NCI-H226 (cell line): Measurements from ENCODE around the gene SYNGR3.
"Not testable (repeated sequence)": the region's sequence is repeated elsewhere in the genome, so short reads cannot be mapped to it uniquely, and the experiment has no call there.

Experiments
- DNase-seq: peaks from one replicate; pipeline ENCODE4 v3.0.0-alpha.2; 2015

Gene SYNGR3

DNA sequence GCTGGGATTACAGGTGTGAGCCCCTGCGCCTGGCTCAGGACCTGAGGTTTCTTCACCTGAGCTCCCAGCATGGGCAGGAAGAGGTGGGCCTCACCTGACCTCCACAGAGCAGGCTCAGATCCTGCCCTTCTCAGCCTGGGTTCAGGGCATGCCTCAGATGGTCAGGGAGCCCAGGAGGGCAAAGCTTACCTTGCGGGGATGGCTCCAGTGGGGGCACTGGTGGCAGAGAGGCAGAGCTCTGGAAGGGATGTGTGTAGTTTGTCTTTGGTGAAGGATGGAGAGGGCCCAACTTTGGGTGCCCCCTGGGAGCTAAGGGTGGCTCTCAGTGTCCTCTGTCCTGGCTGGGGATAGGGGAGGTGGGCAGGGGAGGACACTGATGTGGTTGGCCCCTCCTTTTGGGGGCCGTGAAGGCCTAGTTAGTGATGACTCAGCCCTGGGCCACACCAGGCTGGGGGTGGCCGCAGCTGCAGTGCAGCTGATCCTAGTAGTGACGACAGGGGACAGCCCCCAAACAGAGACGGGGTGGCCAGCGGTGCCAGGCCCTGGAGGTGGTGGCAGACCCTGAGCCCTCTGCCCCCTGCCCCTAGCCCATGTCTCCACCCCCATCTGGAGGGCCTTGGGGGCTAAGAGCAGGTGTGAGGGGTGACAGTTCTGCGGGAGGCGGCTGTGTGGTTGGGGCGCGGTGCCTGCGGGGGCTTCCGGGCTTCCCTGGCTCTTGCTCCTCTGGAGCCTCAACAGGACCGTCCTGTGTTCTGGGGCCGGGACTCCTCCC is 42.7 kb downstream of the SYNGR3 start:
- DNase-seq, result no peak

DNA sequence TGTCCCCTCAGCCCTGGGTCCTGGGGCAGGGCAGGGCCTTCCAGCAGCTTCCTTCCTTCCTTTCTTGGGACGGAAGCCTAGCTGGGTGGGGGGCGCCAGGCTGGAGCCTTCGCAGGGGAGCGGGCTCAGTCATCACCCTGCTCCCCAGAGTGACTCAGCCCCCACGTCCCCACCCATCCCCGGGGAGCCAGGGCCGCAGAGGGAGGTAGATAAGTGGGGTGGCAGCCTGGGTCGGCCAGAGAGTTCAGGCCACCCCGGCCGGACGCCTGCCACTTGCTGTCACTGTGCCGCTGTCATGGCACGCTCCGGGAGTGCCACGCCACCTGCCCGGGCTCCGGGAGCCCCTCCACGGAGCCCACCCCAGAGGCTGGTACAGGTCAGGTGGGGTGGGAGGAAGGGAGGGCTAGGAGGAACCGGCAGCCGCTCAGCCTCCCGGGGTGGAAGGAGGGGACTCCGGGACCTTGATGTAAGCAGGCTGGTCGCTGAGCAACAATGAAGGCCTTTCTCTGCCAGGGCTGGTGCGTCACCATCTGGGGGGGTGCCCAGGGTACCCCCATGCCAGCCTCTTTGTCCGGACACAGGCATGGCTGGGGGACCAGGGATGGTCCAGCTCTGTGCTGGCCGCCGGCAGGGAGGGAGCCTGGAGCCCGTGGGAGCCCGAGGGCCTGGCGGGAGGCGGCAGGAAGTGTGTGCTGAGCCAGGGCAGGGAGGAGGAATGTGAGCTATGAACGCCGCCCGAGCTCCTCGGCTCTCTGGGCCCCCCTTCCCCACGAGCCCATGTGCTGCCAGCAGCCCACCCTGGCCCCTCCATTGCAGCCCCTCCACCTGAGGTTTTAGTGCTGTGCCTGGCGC is 43.5 kb downstream of the SYNGR3 start:
- peak; percentile 76 for DNase-seq

DNA sequence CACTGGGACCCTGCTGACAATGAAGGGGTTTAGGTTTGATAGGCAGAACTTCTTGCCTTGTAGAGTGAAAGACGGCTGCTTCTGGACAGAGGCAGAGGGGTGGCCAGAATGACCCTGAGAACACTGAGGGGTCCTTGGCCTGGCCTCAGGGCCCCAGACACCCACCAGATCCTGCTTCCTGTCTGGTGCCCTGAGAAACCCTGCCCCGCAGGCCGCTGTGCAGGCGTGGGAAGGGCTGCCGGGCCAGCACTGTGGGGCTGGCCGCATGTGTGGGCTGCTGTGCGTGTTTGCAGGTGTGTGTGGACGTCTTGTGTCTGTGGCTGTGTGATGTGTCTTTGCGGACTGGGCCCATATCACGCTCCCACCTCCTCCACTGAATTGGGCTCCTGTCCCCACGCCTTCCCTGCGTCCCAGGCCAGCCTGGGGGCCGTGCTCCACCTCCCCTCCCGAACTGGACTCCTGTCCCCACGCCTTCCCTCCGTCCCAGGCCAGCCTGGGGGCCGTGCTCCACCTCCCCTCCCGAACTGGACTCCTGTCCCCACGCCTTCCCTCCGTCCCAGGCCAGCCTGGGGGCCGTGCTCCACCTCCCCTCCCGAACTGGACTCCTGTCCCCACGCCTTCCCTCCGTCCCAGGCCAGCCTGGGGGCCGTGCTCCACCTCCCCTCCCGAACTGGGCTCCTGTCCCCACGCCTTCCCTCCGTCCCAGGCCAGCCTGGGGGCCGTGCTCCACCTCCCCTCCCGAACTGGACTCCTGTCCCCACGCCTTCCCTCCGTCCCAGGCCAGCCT is 44.3 kb downstream of the SYNGR3 start:
- DNase-seq, result not testable (repeated sequence)

DNA sequence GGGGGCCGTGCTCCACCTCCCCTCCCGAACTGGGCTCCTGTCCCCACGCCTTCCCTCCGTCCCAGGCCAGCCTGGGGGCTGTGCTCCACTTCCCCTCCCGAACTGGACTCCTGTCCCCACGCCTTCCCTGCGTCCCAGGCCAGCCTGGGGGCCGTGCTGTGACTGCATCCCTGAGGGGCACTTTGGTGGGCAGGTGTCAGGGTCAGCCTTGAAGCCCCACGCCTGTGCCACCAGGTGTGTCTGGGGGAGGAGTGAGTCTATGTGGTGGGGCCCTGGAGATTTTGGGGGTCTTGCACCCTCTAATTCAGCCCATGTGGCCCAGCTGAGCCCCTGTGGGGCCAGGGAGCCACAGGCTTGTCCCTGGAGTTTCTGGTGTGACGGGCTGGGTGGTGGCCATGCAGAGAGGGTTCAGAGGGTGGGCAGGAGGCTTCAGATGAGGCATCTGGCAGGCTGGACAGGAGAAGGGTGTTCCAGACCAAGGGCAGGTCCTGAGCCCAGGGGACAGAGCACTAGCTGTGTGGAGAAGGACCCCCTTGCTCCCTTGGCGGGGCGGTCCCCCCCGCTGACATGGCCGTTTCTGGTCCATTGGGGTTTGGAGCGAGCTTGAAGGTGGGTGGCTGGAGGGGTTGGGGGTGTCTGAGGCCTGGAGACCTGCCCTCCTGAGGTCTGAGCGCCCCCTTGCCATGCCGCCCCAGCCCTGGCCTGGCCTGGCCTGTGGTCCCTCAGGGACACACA is 45.1 kb downstream of the SYNGR3 start:
- DNase-seq, result no peak

DNA sequence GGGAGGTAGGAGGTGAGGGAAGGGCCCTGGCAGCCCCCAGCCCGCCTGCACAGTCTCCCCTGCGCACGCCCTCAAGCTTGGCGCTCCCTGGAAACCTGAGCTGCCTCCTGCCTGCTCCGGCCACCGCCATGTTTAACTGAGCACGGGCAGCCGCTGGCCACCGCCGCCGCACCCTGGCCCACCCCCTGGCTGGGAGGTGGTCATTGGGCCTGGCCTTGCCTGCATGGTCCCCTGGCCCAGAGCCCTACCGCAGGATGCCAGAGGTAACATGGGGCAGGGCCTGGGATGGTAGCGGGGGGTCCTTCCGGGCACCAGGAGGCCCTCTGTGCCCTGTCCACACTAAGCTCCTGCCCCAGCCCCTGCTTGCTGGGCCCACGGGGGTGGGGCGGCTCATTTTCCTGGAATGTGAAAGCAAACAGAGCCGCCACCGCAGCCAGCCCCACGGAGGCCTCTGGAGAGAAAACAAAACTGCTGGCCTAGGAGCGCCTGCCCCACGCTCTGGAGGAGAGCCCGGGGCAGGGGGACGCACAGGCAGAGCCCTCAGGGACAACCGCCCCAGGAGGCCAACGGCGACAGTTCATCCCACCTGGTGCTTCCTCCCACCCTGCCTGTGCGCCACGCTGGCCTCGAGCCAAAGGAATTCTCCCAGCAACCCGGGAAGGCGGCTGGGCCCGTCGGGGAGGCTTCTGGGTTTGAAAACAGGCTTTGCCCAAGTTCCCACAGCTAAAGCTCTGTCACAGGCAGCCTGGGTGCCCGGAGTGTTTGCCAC is 45.8 kb downstream of the SYNGR3 start:
- no peak for DNase-seq

DNA sequence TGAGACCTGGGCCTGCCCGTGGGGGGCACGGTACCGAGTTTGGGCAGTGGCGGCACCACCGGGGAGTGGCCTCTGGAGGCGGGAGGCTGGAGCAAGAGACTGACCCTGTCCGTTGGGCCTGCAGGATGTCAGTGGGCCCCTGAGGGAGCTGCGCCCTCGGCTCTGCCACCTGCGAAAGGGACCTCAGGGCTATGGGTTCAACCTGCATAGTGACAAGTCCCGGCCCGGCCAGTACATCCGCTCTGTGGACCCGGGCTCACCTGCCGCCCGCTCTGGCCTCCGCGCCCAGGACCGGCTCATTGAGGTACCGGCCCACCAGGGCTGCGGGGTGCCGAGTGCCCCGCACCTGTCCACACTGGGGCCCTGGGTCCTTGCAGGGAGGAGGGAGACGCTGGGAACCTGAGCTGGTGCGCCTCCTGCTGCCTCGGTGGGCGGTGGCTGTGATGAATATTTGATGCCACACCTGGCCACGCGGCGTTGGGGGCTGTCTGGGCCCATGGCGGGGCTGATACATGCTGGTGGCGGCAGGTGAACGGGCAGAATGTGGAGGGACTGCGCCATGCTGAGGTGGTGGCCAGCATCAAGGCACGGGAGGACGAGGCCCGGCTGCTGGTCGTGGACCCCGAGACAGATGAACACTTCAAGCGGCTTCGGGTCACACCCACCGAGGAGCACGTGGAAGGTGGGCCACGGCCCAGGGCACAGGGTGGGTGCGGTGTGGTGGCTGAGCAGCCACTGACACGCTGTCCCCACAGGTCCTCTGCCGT is 46.6 kb downstream of the SYNGR3 start:
- DNase-seq, result no peak

DNA sequence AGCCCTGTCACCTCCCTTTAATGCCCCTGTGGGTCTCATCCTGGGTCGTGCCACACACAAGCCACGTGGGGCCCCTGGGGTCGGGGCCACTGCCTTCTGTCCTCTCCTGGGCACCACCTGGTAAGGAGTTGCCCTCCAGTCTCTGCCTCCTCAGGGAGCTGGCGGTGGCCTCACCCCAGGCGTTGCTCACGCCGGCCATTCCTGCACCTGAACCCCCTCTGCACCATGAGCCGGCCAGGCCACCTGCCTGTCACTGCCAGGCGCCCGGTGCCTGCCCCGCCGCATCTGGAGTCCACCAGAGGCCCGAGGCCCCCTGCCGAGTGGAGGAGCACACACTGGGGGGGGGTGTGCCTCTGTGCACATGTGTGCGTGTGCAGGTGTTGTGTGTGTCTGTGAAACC is 47.3 kb downstream of the SYNGR3 start:
- DNase-seq, result no peak

DNA sequence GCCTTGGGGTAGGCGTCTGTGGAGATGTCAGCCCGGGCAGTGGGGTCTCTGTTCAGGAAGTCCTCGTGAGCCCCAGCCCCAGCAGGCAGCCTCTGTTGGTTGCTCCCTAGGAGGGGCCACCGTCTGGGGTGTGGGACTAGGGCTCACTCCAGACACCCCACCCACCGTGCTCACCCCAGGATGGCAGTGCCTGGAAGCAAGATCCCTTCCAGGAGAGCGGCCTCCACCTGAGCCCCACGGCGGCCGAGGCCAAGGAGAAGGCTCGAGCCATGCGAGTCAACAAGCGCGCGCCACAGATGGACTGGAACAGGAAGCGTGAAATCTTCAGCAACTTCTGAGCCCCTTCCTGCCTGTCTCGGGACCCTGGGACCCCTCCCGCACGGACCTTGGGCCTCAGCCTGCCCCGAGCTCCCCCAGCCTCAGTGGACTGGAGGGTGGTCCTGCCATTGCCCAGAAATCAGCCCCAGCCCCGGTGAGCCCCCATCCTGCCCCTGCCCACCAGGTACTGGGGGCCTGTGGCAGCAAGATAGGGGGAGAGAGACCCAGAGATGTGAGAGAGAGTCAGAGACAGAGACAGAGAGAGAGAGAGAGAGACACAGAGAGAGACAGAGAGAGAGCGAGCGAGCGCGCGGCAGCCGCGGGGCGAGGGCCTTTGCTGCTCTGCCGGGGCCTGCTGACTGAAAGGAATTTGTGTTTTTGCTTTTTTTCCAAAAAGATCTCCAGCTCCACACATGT is 48.0 kb downstream of the SYNGR3 start:
- DNase-seq, result no peak

DNA sequence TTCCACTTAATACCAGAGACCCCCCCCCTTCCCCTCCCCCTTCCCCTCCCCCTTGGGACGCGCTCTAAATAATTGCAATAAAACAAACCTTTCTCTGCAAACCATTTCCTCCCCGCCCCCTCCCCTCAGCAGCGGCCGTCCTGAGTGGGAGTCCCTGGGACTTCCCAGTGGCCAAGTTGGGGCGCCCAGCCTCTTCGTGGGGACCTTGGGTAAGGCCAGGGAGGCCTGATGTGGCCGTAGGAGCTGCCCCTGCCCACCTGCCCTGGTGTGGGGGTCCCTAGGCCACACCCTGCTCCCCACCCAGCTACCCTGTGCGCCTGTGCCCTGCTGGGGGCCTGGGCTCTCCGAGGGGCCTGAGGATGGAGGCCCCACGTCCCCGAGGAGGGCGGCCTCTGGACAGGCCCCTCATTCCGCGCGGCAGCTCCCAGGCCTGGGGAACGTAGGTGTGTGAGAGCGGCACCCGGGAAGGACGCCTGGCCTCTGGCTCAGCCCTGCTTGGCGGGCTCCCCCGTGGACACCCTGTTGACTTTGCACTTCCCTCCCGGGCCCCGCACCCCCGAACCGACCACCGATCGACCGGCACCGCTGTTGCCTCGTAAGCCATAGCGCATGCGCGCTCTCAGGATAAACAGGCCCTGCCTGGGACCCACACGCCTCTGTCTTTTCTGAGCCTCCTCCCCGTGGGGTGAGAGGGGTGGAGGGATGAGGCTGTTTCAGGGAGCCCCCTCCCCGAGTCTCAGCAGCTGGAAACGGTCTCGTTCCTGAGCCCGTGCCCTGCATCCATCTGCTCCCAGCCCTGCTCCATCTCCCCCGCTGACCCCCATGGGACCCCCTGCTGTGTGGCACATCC is 48.8 kb downstream of the SYNGR3 start:
- no peak for DNase-seq

DNA sequence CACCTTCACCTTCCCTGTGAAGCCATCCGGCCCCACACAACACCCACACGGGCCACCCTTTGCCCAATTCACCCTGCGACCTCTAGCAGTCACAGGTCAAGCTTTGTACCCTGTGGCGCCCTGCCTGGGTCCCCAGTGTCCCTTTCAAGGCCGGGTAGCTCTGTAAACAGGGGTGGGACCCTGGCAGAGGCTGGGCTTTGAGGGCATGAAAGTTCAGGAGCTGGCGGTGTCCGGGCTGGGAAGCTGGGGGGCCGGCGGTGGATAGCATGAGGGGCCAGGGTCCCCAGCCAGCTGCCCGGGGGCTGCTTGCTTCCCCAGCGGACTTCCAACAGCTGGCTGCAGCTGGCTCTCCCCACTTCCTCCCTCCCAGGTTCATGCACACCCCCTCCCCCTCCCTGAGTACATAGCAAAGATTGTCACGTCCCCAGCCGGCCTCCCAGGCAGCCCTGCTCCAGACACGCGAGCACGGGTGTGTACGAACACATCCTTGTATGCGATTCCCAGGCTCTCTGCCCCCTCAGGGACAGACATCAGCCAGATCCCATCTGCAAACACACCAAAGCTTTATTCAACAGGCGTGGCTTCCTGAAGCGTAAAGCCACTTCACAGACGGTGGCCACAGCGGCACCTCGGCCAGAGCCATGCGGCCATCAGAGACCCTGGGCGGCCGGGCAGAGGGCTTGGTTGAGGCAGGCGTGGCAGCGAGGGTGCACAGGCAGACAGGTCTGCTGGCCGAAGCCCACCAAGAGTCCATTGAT is 49.7 kb downstream of the SYNGR3 start:
- DNase-seq, result no peak

DNA sequence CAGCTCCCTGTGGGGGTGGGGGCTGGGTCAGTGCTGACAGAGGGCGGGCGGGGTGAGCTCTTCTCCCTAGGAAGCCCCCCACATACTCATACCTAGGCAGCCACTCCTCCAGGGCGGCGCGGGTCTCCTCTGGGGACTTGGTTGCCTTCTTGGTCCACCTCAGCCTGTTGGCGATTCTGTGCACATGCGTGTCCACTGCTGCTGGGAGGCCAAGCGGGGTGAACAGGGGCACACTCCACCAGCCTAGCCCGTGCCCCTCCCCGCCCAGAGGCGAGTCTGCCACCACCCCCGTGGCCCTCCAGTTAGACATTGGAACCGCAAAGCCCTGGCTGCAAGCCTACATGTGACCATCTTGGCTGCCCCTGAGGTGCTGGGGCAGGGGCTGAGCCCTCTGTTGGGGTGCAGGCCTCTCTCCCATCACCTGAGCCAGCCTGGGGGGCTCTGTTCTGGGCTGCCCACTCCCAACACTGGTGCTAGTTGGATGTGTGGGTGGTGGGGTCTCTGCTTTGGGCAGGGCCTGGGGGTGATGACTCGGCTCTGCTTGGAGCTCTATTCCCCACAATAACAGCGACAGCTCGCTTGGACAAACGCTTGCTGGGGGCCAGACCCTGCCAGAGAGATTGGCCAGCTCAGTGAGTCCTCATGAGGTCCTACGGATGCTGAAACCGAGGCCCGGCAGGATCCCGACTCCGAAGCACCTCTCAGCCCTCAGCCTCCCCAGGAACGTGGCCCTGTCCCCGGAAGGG is 50.4 kb downstream of the SYNGR3 start:
- DNase-seq, result no peak

DNA sequence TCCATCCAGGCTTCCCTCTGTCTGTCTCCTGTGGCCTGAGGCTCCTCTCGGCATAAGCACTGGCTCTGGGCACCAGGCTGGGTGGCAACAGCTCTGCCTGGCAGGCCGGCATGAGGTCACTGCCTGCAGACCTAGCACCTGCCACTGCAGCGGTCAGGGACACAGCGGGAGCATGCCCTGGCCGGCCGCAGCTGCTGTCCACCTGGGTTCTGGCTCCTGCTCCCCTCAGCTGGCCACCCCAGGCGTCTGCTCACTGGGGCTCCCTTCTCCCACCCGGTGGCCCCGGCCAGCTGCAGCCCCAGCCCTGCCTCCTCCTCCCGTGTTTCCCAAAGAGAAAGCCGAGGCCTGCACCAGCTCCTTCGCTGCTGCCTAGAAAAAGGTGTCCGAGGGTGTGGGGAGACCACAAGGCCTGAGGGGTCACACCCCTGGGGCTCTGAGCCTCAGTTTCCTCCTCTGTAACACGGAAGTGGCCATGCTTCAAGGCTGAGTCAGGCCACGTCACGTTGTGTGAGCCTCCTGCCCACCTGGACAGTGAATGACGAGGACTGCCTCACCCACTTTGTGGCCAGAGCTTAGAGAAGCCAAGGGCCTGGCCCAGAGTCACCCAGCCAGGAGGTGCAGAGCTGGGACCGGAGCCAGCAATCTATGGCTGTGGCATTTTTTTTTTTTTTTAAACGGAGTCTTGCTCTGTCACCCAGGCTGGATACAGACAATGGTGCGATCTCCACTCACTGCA is 51.2 kb downstream of the SYNGR3 start:
- no peak for DNase-seq

DNA sequence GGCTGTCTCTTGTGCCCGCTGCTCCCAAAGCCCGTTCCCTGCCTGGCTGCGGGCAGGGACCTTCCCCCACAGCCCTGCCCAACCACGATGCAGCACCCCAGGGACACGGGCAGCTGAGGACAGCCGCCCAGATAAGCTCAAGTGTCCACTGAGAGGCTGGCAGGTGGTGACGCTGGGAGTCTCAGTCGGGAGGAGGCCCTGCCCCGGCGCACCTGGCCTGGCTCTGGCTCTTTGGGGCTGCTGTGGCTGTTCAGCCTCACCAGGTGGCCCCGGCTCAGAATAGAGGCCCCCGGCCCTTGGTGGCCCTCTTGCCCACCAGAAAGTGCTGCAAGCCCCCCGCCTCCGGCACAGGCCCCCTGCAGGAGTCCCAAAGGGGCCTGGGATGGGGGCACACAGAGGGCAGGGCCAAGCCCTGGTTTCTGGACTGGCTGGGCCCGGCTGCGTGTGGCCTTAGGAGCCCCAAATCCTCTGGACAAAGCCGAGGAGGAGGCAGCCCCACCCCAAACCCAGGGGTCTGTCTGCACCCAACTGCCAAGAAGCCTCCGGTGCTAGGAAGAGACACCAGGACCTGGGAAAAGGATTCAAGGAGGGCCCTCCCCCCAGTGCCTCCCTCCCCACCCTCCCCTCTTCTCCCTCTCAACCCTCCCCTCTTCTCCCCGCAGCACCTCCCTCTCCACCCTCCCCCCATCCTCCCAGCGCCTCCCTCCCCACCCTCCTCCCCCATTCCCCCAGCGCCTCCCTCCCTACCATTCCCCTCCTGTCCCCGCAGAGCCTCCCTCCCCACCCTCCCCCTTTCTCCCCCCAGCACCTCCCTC is 52.6 kb downstream of the SYNGR3 start:
- no peak for DNase-seq

DNA sequence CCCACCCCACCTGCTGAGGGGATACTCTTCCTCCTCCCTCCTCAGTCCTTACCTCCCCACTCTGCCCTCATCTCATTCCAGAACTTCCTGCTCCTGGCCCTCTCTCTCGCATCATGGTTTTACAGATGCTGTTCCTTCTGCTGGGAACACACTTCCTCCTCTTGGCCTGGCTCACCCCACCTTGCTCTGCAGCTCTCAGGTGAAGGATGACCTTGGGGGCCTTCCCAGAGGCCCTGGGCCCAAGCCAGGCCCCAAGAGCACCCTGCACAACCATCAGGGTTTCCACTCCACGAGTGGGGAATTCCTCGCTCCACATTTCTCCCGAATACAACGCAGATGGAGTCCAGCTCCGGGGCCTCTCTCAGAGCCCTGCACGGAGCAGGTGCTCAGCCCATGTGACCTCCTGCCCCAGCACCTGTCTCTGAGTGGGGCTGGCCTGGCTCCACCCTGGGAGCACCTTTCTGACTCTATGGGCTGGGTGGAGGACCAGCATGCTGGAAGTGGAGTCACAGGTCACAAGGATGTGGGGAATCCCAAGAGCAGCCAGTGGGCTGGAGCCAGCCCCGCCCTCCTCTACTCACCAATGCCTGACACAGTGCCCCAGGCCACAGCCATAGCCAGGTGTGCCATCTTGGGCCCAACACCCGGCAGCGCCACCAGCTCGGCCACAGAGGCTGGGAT is 53.4 kb downstream of the SYNGR3 start:
- no peak for DNase-seq
